Measurements from ENCODE around the gene ANP32A.

The ANP32A gene

GRCh38 chr15:68812597-68813431 is 7.9 kb downstream of the ANP32A start:
- Histone ChIP-seq H3K4me1 (ENCODE audit: control insufficient read depth in 2 of 2, insufficient read depth in 2 of 2, low read length in 2 of 2) (peaks cover 11 to 23% of the 10 kb centered on the region in 2 donors), H3K9me3 (ENCODE audit: control insufficient read depth in 2 of 2, low read length in 2 of 2) (no peaks in the 10 kb centered on the region), H3K36me3 (ENCODE audit: control insufficient read depth in 2 of 2, insufficient read depth in 2 of 2, low read length in 2 of 2) (peaks cover 0 to 1% of the 10 kb centered on the region in 2 donors), H3K27me3 (ENCODE audit: control insufficient read depth in 2 of 2, insufficient read depth in 2 of 2, low read length in 2 of 2) (no peaks in the 10 kb centered on the region), H3K4me3 (ENCODE audit: low read length in 2 of 2) (no peak overlapping the region), H3K9ac (ENCODE audit: low read depth in 1 of 2, low read length in 2 of 2) (no peak overlapping the region), H3K27ac (ENCODE audit: low read depth in 2 of 2, low read length in 2 of 2) (peak overlapping the region in 1 of 2 donors; percentile 2)

GRCh38 chr15:68812069-68812468 is 8.6 kb downstream of the ANP32A start:
- peaks cover 11 to 23% of the 10 kb centered on the region in 2 donors for H3K4me1 ChIP-seq (ENCODE audit: control insufficient read depth in 2 of 2, insufficient read depth in 2 of 2, low read length in 2 of 2)
- H3K9ac ChIP-seq (ENCODE audit: low read depth in 1 of 2, low read length in 2 of 2): no peak overlapping the region
- no peak overlapping the region for H3K4me3 ChIP-seq (ENCODE audit: low read length in 2 of 2)
- H3K36me3 ChIP-seq (ENCODE audit: control insufficient read depth in 2 of 2, insufficient read depth in 2 of 2, low read length in 2 of 2): peaks cover 0 to 4% of the 10 kb centered on the region in 2 donors
- H3K27ac ChIP-seq (ENCODE audit: low read depth in 2 of 2, low read length in 2 of 2): no peak overlapping the region
- H3K9me3 ChIP-seq (ENCODE audit: control insufficient read depth in 2 of 2, low read length in 2 of 2): no peaks in the 10 kb centered on the region
- H3K27me3 ChIP-seq (ENCODE audit: control insufficient read depth in 2 of 2, insufficient read depth in 2 of 2, low read length in 2 of 2): no peaks in the 10 kb centered on the region

GRCh38 chr15:68809517-68809916 is 11.2 kb downstream of the ANP32A start:
- Histone ChIP-seq H3K27ac (ENCODE audit: low read depth in 2 of 2, low read length in 2 of 2) (no peak overlapping the region), H3K4me3 (ENCODE audit: low read length in 2 of 2) (no peak overlapping the region), H3K27me3 (ENCODE audit: control insufficient read depth in 2 of 2, insufficient read depth in 2 of 2, low read length in 2 of 2) (no peaks in the 10 kb centered on the region), H3K9me3 (ENCODE audit: control insufficient read depth in 2 of 2, low read length in 2 of 2) (no peaks in the 10 kb centered on the region), H3K36me3 (ENCODE audit: control insufficient read depth in 2 of 2, insufficient read depth in 2 of 2, low read length in 2 of 2) (peaks cover 0 to 8% of the 10 kb centered on the region in 2 donors), H3K4me1 (ENCODE audit: control insufficient read depth in 2 of 2, insufficient read depth in 2 of 2, low read length in 2 of 2) (peaks cover 0 to 11% of the 10 kb centered on the region in 2 donors), H3K9ac (ENCODE audit: low read depth in 1 of 2, low read length in 2 of 2) (no peak overlapping the region)

GRCh38 chr15:68808770-68809169 is 11.9 kb downstream of the ANP32A start:
- no peak overlapping the region for H3K27ac ChIP-seq (ENCODE audit: low read depth in 2 of 2, low read length in 2 of 2)
- H3K9me3 ChIP-seq (ENCODE audit: control insufficient read depth in 2 of 2, low read length in 2 of 2): no peaks in the 10 kb centered on the region
- peaks cover 0 to 8% of the 10 kb centered on the region in 2 donors for H3K36me3 ChIP-seq (ENCODE audit: control insufficient read depth in 2 of 2, insufficient read depth in 2 of 2, low read length in 2 of 2)
- H3K9ac ChIP-seq (ENCODE audit: low read depth in 1 of 2, low read length in 2 of 2): no peak overlapping the region
- H3K27me3 ChIP-seq (ENCODE audit: control insufficient read depth in 2 of 2, insufficient read depth in 2 of 2, low read length in 2 of 2): no peaks in the 10 kb centered on the region
- H3K4me1 ChIP-seq (ENCODE audit: control insufficient read depth in 2 of 2, insufficient read depth in 2 of 2, low read length in 2 of 2): peaks cover 0 to 11% of the 10 kb centered on the region in 2 donors
- no peak overlapping the region for H3K4me3 ChIP-seq (ENCODE audit: low read length in 2 of 2)

- Histone ChIP-seq H3K4me1 (ENCODE audit: control insufficient read depth in 2 of 2, insufficient read depth in 2 of 2, low read length in 2 of 2) (peaks cover 0 to 7% of the 10 kb centered on the region in 2 donors), H3K4me3 (ENCODE audit: low read length in 2 of 2) (no peak overlapping the region), H3K36me3 (ENCODE audit: control insufficient read depth in 2 of 2, insufficient read depth in 2 of 2, low read length in 2 of 2) (peaks cover 0 to 8% of the 10 kb centered on the region in 2 donors), H3K27me3 (ENCODE audit: control insufficient read depth in 2 of 2, insufficient read depth in 2 of 2, low read length in 2 of 2) (no peaks in the 10 kb centered on the region), H3K9me3 (ENCODE audit: control insufficient read depth in 2 of 2, low read length in 2 of 2) (no peaks in the 10 kb centered on the region), H3K27ac (ENCODE audit: low read depth in 2 of 2, low read length in 2 of 2) (no peak overlapping the region), H3K9ac (ENCODE audit: low read depth in 1 of 2, low read length in 2 of 2) (no peak overlapping the region)
Observed at GRCh38 chr15:68808091-68808490, 12.6 kb downstream of the ANP32A start.

DNA sequence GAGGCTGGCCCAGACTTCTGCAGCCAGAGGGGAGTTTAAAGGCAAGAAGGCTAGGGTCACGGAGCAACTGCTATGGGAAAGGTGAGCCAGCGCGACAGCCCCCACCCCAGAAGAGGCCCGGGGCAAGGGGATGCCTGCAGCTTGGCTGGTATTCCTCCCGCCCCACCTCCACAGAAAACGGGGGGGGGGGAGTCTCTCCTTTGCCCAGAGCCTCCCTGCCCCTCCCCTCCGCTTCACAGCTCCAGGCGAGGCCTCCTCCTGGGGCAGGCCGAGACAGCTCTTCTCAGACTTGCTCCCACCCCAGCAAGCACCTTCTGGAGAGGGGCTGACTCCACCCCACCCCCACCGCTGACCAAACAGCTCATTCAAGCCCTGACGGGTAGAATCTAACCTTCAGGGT is 13.4 kb downstream of the ANP32A start:
- no peaks in the 10 kb centered on the region for H3K9me3 ChIP-seq (ENCODE audit: control insufficient read depth in 2 of 2, low read length in 2 of 2)
- no peak overlapping the region for H3K27ac ChIP-seq (ENCODE audit: low read depth in 2 of 2, low read length in 2 of 2)
- H3K27me3 ChIP-seq (ENCODE audit: control insufficient read depth in 2 of 2, insufficient read depth in 2 of 2, low read length in 2 of 2): no peaks in the 10 kb centered on the region
- no peak overlapping the region for H3K9ac ChIP-seq (ENCODE audit: low read depth in 1 of 2, low read length in 2 of 2)
- H3K36me3 ChIP-seq (ENCODE audit: control insufficient read depth in 2 of 2, insufficient read depth in 2 of 2, low read length in 2 of 2): peaks cover 0 to 8% of the 10 kb centered on the region in 2 donors
- no peak overlapping the region for H3K4me3 ChIP-seq (ENCODE audit: low read length in 2 of 2)
- peaks cover 0 to 4% of the 10 kb centered on the region in 2 donors for H3K4me1 ChIP-seq (ENCODE audit: control insufficient read depth in 2 of 2, insufficient read depth in 2 of 2, low read length in 2 of 2)

- no peak overlapping the region for H3K4me3 ChIP-seq (ENCODE audit: low read length in 2 of 2)
- H3K9me3 ChIP-seq (ENCODE audit: control insufficient read depth in 2 of 2, low read length in 2 of 2): no peaks in the 10 kb centered on the region
- no peak overlapping the region for H3K27ac ChIP-seq (ENCODE audit: low read depth in 2 of 2, low read length in 2 of 2)
- no peaks in the 10 kb centered on the region for H3K4me1 ChIP-seq (ENCODE audit: control insufficient read depth in 2 of 2, insufficient read depth in 2 of 2, low read length in 2 of 2)
- H3K9ac ChIP-seq (ENCODE audit: low read depth in 1 of 2, low read length in 2 of 2): no peak overlapping the region
- H3K27me3 ChIP-seq (ENCODE audit: control insufficient read depth in 2 of 2, insufficient read depth in 2 of 2, low read length in 2 of 2): no peaks in the 10 kb centered on the region
- H3K36me3 ChIP-seq (ENCODE audit: control insufficient read depth in 2 of 2, insufficient read depth in 2 of 2, low read length in 2 of 2): peaks cover 0 to 8% of the 10 kb centered on the region in 2 donors
Observed at GRCh38 chr15:68806220-68807060, 14.3 kb downstream of the ANP32A start.

GRCh38 chr15:68802373-68802772 is 18.3 kb downstream of the ANP32A start:
- Histone ChIP-seq H3K27ac (ENCODE audit: low read depth in 2 of 2, low read length in 2 of 2) (no peak overlapping the region), H3K4me3 (ENCODE audit: low read length in 2 of 2) (no peak overlapping the region), H3K4me1 (ENCODE audit: control insufficient read depth in 2 of 2, insufficient read depth in 2 of 2, low read length in 2 of 2) (peaks cover 0 to 4% of the 10 kb centered on the region in 2 donors), H3K36me3 (ENCODE audit: control insufficient read depth in 2 of 2, insufficient read depth in 2 of 2, low read length in 2 of 2) (peaks cover 0 to 4% of the 10 kb centered on the region in 2 donors), H3K9me3 (ENCODE audit: control insufficient read depth in 2 of 2, low read length in 2 of 2) (no peaks in the 10 kb centered on the region), H3K27me3 (ENCODE audit: control insufficient read depth in 2 of 2, insufficient read depth in 2 of 2, low read length in 2 of 2) (no peaks in the 10 kb centered on the region), H3K9ac (ENCODE audit: low read depth in 1 of 2, low read length in 2 of 2) (no peak overlapping the region)

- Histone ChIP-seq H3K27ac (ENCODE audit: low read depth in 2 of 2, low read length in 2 of 2) (no peak overlapping the region), H3K4me3 (ENCODE audit: low read length in 2 of 2) (no peak overlapping the region), H3K9me3 (ENCODE audit: control insufficient read depth in 2 of 2, low read length in 2 of 2) (no peaks in the 10 kb centered on the region), H3K36me3 (ENCODE audit: control insufficient read depth in 2 of 2, insufficient read depth in 2 of 2, low read length in 2 of 2) (peaks cover 0 to 4% of the 10 kb centered on the region in 2 donors), H3K4me1 (ENCODE audit: control insufficient read depth in 2 of 2, insufficient read depth in 2 of 2, low read length in 2 of 2) (peaks cover 0 to 4% of the 10 kb centered on the region in 2 donors), H3K9ac (ENCODE audit: low read depth in 1 of 2, low read length in 2 of 2) (no peak overlapping the region), H3K27me3 (ENCODE audit: control insufficient read depth in 2 of 2, insufficient read depth in 2 of 2, low read length in 2 of 2) (no peaks in the 10 kb centered on the region)
Observed at GRCh38 chr15:68801572-68802148, 19.0 kb downstream of the ANP32A start.

GRCh38 chr15:68800875-68801274 is 19.8 kb downstream of the ANP32A start:
- Histone ChIP-seq H3K36me3 (ENCODE audit: control insufficient read depth in 2 of 2, insufficient read depth in 2 of 2, low read length in 2 of 2) (peaks cover 0 to 4% of the 10 kb centered on the region in 2 donors), H3K4me1 (ENCODE audit: control insufficient read depth in 2 of 2, insufficient read depth in 2 of 2, low read length in 2 of 2) (peaks cover 3 to 8% of the 10 kb centered on the region in 2 donors), H3K4me3 (ENCODE audit: low read length in 2 of 2) (no peak overlapping the region), H3K9me3 (ENCODE audit: control insufficient read depth in 2 of 2, low read length in 2 of 2) (no peaks in the 10 kb centered on the region), H3K27me3 (ENCODE audit: control insufficient read depth in 2 of 2, insufficient read depth in 2 of 2, low read length in 2 of 2) (no peaks in the 10 kb centered on the region), H3K9ac (ENCODE audit: low read depth in 1 of 2, low read length in 2 of 2) (no peak overlapping the region), H3K27ac (ENCODE audit: low read depth in 2 of 2, low read length in 2 of 2) (no peak overlapping the region)
